Activated CD8-positive, alpha-beta memory T cell treated with anti-CD3 and anti-CD28 coated beads for 4 hours (primary cell): ENCODE data around the gene CDK17.
"Not testable (repeated sequence)": the region's sequence is repeated elsewhere in the genome, so short reads cannot be mapped to it uniquely, and the experiment has no call there.

Experiments
- DNase-seq, 2 donors: peaks; one replicate each; pipeline ENCODE4 v3.0.0-alpha.2; 2020; ENCODE audit warnings: low read depth in 2 of 2

The CDK17 gene

DNA sequence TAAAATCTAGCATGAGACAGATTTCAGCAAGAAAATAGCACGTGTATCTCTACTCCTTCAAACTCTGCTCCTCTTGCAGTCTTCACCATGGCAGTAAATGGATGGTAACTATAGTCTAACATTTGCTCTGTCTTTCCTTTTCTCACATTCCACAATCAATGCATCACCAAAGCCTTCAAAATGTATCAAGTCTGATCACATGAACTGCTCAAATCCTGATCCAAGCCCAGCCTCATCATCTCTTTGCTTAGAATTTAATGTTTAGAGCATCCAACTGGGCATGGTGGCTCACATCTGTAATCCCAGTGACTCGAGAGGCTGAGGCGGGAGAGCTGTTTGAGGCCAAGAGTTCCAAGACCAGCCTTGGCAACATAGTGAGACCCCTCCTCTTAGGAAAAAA lies 45.9 kb downstream of the CDK17 start:
- no peak for DNase-seq

DNA sequence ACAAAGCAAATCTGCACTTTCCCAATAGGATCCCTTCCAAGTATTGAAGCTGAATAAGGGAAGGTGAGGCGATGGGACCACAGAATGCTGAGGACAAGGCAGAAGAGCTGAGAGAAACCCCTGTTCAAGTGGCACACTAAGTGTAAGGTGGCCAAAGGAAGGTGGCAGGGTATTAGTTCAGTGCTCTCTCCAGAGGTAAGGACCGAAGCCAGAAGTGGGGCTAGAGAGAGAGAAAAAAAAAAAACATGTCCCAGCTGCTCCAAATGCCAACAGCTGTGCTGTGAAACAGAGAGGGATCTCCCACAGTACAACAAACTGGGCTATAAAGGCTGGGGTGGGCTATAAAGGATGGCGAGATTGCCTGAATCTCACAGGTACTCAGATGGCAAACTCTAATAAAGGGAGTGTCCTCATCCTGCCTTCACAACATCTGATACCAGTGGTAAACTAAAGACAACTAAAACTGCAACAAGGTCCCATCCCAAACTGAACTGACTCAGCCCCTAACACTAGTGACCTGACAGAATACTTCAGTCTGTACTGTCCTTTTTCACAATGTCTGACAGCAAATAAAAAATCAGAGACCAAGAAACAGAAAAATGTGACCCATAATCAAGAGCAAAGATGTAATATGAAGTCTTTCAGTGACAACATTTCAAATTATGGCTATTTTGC lies 47.9 kb downstream of the CDK17 start:
- no peak for DNase-seq

DNA sequence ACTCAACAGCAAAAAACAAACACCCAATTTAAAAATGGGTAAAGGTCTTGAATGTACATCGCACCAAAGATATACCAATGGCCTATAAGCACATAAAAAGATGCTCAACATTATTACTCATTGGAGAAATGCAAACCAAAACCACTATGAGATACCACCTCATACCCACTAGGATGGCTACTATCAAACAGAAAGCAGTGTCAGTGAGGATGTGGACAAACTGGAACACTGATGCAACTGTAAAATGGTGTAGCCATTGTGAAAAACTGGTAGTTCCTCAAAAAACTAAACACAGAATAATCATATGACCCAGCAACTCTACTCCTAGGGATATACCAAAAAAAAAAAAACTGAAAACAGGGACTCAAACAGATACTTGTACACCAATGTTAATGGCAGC lies 49.3 kb downstream of the CDK17 start:
- no peak for DNase-seq

GRCh38 chr12:96347130-96347699 lies 53.0 kb downstream of the CDK17 start:
- DNase-seq, result no peak

DNA sequence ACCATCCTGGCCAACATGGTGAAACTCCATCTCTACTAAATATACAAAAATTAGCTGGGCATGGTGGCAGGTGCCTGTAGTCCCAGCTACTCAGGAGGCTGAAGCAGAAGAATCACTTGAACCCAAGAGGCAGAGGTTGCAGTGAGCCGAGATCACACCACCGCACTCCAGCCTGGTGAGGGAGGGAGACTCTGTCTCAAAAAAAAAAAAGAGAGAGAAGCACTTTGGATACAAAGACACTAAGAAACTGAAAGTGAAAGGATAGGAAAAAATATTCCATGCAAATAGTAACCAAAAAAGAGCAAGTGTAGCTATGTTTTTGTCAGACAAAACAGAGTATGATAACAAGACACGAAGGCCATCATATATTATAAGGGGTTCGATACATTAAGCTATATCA lies 53.5 kb downstream of the CDK17 start:
- DNase-seq, result not testable (repeated sequence)

DNA sequence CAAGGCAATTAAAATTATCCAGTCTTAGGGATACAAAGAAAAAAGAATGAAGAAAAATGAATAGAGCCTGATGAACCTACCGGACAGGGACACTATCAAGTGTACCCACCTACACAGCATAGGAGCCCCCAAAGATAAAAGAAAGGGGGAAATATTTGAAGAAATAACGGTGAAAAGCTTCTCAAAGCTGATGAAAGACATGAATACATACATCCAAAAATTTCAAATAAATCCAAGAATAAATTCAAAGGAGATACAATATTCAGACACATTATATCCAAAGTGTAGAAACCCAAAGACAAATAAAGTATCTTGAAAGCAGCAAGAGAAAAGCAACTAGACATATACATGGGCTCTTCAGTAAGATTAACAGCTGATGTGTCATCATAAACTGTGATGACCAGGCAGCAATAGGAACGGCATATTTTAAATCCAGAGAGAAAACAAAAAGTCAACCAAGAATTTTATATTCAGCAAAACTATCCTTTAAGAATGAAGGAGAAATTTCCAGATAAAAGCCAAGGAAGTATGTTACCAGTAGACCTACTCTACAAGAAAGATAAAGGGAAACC lies 56.0 kb downstream of the CDK17 start:
- DNase-seq, result no peak

- DNase-seq, result no peak
Measured at GRCh38 chr12:96343347-96343954, 56.8 kb downstream of the CDK17 start.

DNA sequence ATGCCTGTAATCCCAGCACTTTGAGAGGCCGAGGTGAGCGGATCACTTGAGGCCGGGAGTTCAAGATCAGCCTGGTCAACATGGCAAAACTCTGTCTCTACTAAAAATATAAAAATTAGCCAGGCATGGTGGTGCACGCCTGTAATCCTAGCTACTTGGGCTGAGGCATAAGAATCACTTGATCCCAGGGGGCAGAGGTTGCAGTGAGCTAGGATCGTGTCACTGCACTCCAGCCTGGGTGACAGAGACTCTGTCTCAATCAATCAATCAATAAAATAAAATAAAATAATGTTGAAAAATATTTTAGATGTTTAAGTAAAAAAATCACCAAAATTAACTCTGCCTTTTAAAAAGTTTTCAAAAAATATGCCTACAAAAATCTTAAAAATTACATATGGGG lies 60.6 kb downstream of the CDK17 start:
- not testable (repeated sequence) for DNase-seq

GRCh38 chr12:96338852-96339471 lies 61.3 kb downstream of the CDK17 start:
- DNase-seq, result no peak

GRCh38 chr12:96337953-96338352 lies 62.3 kb downstream of the CDK17 start:
- no peak for DNase-seq

GRCh38 chr12:96336489-96336888 lies 63.8 kb downstream of the CDK17 start:
- DNase-seq, result no peak

- DNase-seq, result no peak
Measured at GRCh38 chr12:96335270-96335669, 65.0 kb downstream of the CDK17 start.

GRCh38 chr12:96334502-96334901 lies 65.7 kb downstream of the CDK17 start:
- no peak for DNase-seq

DNA sequence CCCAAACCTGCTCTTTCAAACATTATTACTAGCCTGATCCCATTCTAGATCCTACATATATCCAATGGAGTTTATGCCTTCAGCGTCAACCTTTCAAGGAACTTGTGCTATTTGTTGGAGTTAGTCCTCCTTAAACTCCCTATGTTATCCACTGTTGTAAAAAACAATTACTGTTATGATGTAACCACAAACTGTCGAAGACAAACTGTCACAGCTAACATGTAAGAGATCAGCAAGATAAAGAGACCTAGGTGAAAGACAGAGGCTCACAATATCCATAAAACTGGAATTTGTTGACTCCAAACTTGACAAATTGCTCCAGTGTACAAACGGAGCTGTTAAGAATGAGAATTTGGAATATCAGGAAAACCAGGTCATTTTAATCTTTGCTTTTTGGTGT lies 70.7 kb downstream of the CDK17 start:
- DNase-seq, result no peak

GRCh38 chr12:96329018-96329417 lies 71.2 kb downstream of the CDK17 start:
- DNase-seq, result no peak

GRCh38 chr12:96327889-96328288 lies 72.3 kb downstream of the CDK17 start:
- no peak for DNase-seq

- DNase-seq, result no peak
Measured at GRCh38 chr12:96327346-96327745, 72.9 kb downstream of the CDK17 start.

GRCh38 chr12:96326628-96327227 lies 73.5 kb downstream of the CDK17 start:
- DNase-seq, result no peak

DNA sequence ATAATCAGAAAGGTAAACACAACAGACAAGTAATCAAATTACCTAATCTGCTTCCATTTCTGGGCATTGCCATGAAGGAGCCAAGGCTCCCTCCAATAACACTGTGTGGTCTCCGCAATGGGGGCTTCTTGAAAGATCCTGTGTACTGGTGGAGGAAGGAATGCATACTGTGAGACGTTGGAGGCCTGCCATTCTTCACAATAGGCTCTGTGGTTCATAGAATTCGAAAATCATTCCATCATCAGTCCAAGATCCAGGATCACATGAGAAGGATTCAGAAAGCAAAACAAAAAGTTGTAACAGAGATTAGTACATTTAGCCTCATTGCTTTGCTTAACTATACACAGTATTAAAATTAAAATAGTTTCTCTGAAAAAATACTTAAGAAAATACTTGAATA lies 76.3 kb downstream of the CDK17 start:
- no peak for DNase-seq

DNA sequence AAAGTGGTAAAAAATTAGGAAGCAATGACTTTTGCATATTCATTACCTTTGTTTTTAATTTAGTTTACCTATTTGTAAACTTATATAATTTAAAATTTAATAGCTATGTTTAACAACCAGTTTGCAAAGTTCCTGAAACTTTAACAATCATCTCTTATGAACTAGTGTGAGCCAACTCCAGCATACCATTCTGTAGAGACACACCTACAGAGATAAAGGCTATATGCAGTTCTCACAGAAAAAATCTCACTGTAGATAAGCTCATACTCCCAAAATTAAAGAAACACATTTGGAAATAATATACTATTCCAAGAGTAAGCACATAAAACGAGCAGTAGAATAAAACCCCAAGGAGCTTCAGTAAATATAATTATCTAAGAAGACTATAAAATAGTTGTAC lies 77.5 kb downstream of the CDK17 start:
- no peak for DNase-seq

DNA sequence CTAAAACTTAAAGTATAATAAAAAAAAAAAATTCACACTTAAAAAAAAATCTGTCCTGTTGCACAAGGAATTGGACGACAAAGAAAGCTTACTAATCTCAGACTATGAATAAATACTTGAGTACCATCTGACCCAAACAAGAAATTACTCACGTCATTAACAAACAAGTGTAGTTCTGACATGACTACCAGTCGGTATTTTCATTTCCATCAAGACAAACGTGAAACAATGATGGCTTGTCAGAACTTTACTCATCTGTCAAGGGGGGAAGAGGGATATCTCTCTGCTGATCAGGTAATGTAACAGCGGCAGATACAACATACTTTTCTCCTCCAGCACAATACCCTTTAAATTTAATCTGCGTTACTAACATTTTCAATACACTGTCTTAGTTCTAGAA lies 78.3 kb downstream of the CDK17 start:
- no peak for DNase-seq

GRCh38 chr12:96317801-96318200 lies 82.4 kb downstream of the CDK17 start:
- DNase-seq, result not testable (repeated sequence)
